Heart left ventricle (tissue), 16 donors: ENCODE results near the gene KSR2. TPM values are rescaled to one million over a fixed set of nuclear protein-coding genes. Genes with fewer than 3 reads are reported as not detected.

Experiments
- ATAC-seq, 4 donors: fragments of 200-7000 bp; cut with Tn5 transposase; one replicate each; pipeline ENCODE4 v1.9.1; 2020 to 2022; ENCODE audit warnings: moderate library complexity in 4 of 4, mild to moderate bottlenecking in 3 of 4, moderate number of reproducible peaks in 1 of 4
- DNase-seq, 5 donors: peaks; one replicate each; pipeline ENCODE4 v3.0.0-alpha.2; 2020
- H3K27ac ChIP-seq, 12 donors: fragments of 200-600 bp; sonication (generic) in 4 of 12; one replicate each; pipeline versions ENCODE4 v1.5.0 to v1.8.0; 2016 to 2022; ENCODE audit warnings: mild to moderate bottlenecking in 2 of 12
- H3K27me3 ChIP-seq, 9 donors: fragments of 200-600 bp; sonication (generic) in 2 of 9; one replicate each; pipeline versions ENCODE4 v1.5.1 to v1.8.0; 2016 to 2022; ENCODE audit warnings: mild to moderate bottlenecking in 3 of 9
- H3K36me3 ChIP-seq, 9 donors: fragments of 200-600 bp; sonication (generic) in 2 of 9; one replicate each; pipeline versions ENCODE4 v1.5.0 to v1.8.0; 2018 to 2022; ENCODE audit warnings: mild to moderate bottlenecking in 2 of 9
- H3K4me1 ChIP-seq, 12 donors: fragments of 200-600 bp; sonication (generic) in 4 of 12; one replicate each; pipeline versions ENCODE4 v1.5.0 to v1.8.0; 2016 to 2022; ENCODE audit warnings: mild to moderate bottlenecking in 3 of 12
- H3K4me3 ChIP-seq, 12 donors: fragments of 200-600 bp; sonication (generic) in 4 of 12; one replicate each; pipeline versions ENCODE4 v1.5.0 to v1.8.0; 2017 to 2022; ENCODE audit warnings: mild to moderate bottlenecking in 9 of 12, moderate library complexity in 4 of 12
- H3K9me3 ChIP-seq, 12 donors: fragments of 200-600 bp; sonication (generic) in 4 of 12; one replicate each; pipeline versions ENCODE4 v1.5.0 to v1.8.0; 2016 to 2022; ENCODE audit warnings: mild to moderate bottlenecking in 1 of 12
- CTCF ChIP-seq, 12 donors: fragments of 200-600 bp; sonication (generic) in 4 of 12; IDR thresholded peaks; one replicate each; pipeline versions ENCODE4 v1.5.0 to v1.8.0; 2018 to 2022; ENCODE audit warnings: antibody characterized with exemption in 12 of 12, mild to moderate bottlenecking in 5 of 12
- POLR2A ChIP-seq, 2 donors: fragments of 450-650 bp; IDR thresholded peaks; one replicate each; pipeline ENCODE4 v1.6.1; 2017; ENCODE audit warnings: antibody characterized with exemption in 2 of 2, mild to moderate bottlenecking in 2 of 2, moderate library complexity in 2 of 2
- WGBS, 4 donors: extraction: QIAGEN DNeasy Blood & Tissue Kit in 2 of 4; methylation state at CpG; one replicate each; pipeline versions ENCODE4 v1.1.5 to v1.1.7; 2013 to 2018; 5-methylcytosine and 5-hydroxymethylcytosine counted together
- intact Hi-C, 10 donors: fragments of 100-400 bp; cut with DNase I; formaldehyde crosslinking; loops; one replicate each; pipeline versions ENCODE4 v1.11.1 to v1.14.2; 2022
- polyA plus RNA-seq, 2 donors: library from polyadenylated mRNA; stranded (reverse); fragments of 200-250 nt; gene quantifications; one replicate each; pipeline ENCODE4 v1.2.3, GENCODE V29; 2013
- total RNA-seq, 9 donors: library from RNA; depleted of rRNA in 2 of 9; stranded (reverse); fragments of >200 nt in 2 of 9; fragmentation: NEBNext Ultra II Directional in 3 of 9; extraction: Animal tissue kit (Norgen Biotek cat#: 25700) in 3 of 9; gene quantifications; one replicate each; pipeline versions ENCODE4 v1.1.0 to v1.2.4, GENCODE V29; 2016 to 2023
- donor health status: ischemic (EF 13 %, LVEDD 7.1; RV severe dilation, severe dysfunction).
- donor health status: healthy with polysubstance abuse.
- donor health status: DM: no; HTN: yes; CAD: no.
- donor health status: DM: no; HTN: no; CAD: no.
- donor health status: ischemic (EF 25% LVEDD 6.9; RV normal size, moderate dysfunction).
- donor health status: ischemic (EF 25% LVEDD 5.7; RV mildly dilated, moderate dysfunction).
- donor health status: healthy.
- donor health status: DM: yes; HTN: yes; CAD: no.
- donor health status: ischemic (EF 35%, LVEDD 5.7; RV mildly dilated, moderate dysfunction).
- donor health status: nonischemic (EF 11% LVEDD 7.7; RV severe dilation, severe dysfunction).
- donor health status: DM: yes; HTN: yes; CAD: no.
- donor health status: PGD.
- donor health status: ischemic (EF 29% LVEDD 5.4; RV normal size, mild dysfunction).
- donor health status: nonischemic (EF 23%, LVEDD 6.1; RV moderate dilation, normal function).

KSR2 gene
- total and polyA plus RNA-seq, 11 donors, result under 0.01 to 0.02 (median 0.02) TPM; not detected in 8

- peaks cover 0 to 5% (median 0%) of the 10 kb centered on the region in 9 donors for H3K27me3 ChIP-seq
- no peak for TF ChIP-seq CTCF (IDR thresholded peaks at IDR 0.05)
- TF ChIP-seq POLR2A (IDR thresholded peaks at IDR 0.05), result no peak
- H3K4me1 ChIP-seq, result peaks cover 0 to 6% (median 0%) of the 10 kb centered on the region in 12 donors
- no peak overlapping the region for H3K27ac ChIP-seq
- no peaks in the 10 kb centered on the region for H3K36me3 ChIP-seq
- no peak for ATAC-seq
- no peaks in the 10 kb centered on the region for H3K9me3 ChIP-seq
- 70 to 75% (median 73%) methylated on average over 10 to 11 of the region's 11 CpGs for whole genome bisulfite sequencing, 4 donors
- no peak overlapping the region for H3K4me3 ChIP-seq
- intact Hi-C loops, result no loop called here
- DNase-seq, result no peak
These were observed 531.1 kb downstream of the KSR2 start for GRCh38 chr12:117437516-117438255.

- no peaks in the 10 kb centered on the region for H3K36me3 ChIP-seq
- H3K27ac ChIP-seq, result no peak overlapping the region
- ATAC-seq (no peak), DNase-seq (no peak)
- no peak overlapping the region for H3K4me3 ChIP-seq
- TF ChIP-seq CTCF (IDR thresholded peaks at IDR 0.05) (no peak), POLR2A (IDR thresholded peaks at IDR 0.05) (no peak)
- 81 to 87% (median 86%) methylated on average over 3 of the region's 3 CpGs for WGBS, 4 donors
- H3K27me3 ChIP-seq, result peaks cover 0 to 5% (median 0%) of the 10 kb centered on the region in 9 donors
- H3K9me3 ChIP-seq, result no peaks in the 10 kb centered on the region
- H3K4me1 ChIP-seq, result no peaks in the 10 kb centered on the region
- intact Hi-C loops, result no loop called here
These were observed 534.9 kb downstream of the KSR2 start for GRCh38 chr12:117433878-117434277.

GRCh38 chr12:117430246-117430645 is 538.5 kb downstream of the KSR2 start:
- WGBS, 4 donors, result 67 to 74% (median 71%) methylated on average over 6 of the region's 6 CpGs

More at GRCh38 chr12:117430246-117430645, 538.5 kb downstream of the KSR2 start:
- ATAC-seq (no peak), DNase-seq (no peak)
- H3K27ac ChIP-seq, result no peak overlapping the region
- H3K9me3 ChIP-seq, result peaks cover 0 to 5% (median 0%) of the 10 kb centered on the region in 12 donors
- H3K4me3 ChIP-seq, result no peak overlapping the region
- intact Hi-C loops, result no loop called here
- TF ChIP-seq POLR2A (IDR thresholded peaks at IDR 0.05) (no peak), CTCF (IDR thresholded peaks at IDR 0.05) (no peak)
- no peaks in the 10 kb centered on the region for H3K36me3 ChIP-seq
- no peaks in the 10 kb centered on the region for H3K27me3 ChIP-seq
- H3K4me1 ChIP-seq, result no peaks in the 10 kb centered on the region
